Ovary (tissue), 3 donors: ENCODE results near the gene GPATCH2.

Experiments
- EP300 ChIP-seq: sonication (generic); formaldehyde crosslinking; IDR thresholded peaks from one replicate; pipeline ENCODE4 v1.6.1; 2017; ENCODE audit warnings: antibody characterized with exemption
- POLR2A ChIP-seq: fragments of 450-650 bp; IDR thresholded peaks from one replicate; pipeline ENCODE4 v1.6.1; 2017; ENCODE audit warnings: antibody characterized with exemption, mild to moderate bottlenecking, moderate library complexity
- TF ChIP-seq, protein P1 (sequence below), 3 donors: fragments of 450-650 bp in 2 of 3; fragments of 200-600 bp in 1 of 3; IDR thresholded peaks; one replicate each; pipeline versions ENCODE4 v1.5.1 to v1.8.0; 2016 to 2022; ENCODE audit warnings: antibody characterized with exemption in 3 of 3, mild to moderate bottlenecking in 1 of 3
- donor health status: DM: no; HTN: no; CAD: no.

DNA sequence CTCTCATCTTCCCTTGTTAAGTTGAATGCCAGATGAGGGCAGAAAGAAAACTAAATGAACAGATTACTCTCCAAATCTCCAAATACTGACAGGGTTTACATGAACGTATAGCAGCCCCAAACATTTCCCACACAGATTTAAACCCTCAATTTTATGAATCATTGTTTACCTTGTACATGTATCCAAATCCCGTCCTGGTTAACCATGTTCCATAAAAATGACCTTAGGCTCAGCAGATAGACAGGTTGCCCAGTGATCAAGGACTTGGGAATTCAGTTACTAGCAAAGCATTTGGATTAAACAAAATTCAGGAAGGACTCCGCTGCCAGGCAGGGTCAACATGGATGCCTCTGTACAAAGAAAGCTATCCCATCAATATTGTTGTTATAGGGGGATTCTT lies 213.5 kb downstream of the GPATCH2 start:
- TF ChIP-seq, protein P1, sequence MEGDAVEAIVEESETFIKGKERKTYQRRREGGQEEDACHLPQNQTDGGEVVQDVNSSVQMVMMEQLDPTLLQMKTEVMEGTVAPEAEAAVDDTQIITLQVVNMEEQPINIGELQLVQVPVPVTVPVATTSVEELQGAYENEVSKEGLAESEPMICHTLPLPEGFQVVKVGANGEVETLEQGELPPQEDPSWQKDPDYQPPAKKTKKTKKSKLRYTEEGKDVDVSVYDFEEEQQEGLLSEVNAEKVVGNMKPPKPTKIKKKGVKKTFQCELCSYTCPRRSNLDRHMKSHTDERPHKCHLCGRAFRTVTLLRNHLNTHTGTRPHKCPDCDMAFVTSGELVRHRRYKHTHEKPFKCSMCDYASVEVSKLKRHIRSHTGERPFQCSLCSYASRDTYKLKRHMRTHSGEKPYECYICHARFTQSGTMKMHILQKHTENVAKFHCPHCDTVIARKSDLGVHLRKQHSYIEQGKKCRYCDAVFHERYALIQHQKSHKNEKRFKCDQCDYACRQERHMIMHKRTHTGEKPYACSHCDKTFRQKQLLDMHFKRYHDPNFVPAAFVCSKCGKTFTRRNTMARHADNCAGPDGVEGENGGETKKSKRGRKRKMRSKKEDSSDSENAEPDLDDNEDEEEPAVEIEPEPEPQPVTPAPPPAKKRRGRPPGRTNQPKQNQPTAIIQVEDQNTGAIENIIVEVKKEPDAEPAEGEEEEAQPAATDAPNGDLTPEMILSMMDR (IDR thresholded peaks at IDR 0.05): no peak
- TF ChIP-seq EP300 (no peak), POLR2A (no peak)
